Stomach (tissue), 9 donors: ENCODE data around the gene COBL. TPM values are rescaled to one million over a fixed set of nuclear protein-coding genes. Genes with fewer than 3 reads are reported as not detected.
A peak's percentile ranks its signal among the peaks of the same experiment; 100 is the strongest.

ENCODE experiments used
- DNase-seq, 2 donors: peaks; one replicate each; pipeline versions ENCODE4 v3.0.0 to v3.0.0-alpha.2; 2013 to 2019
- H3K27ac ChIP-seq, 5 donors: fragments of 200-600 bp in 4 of 5; sonication (generic) in 4 of 5; one replicate each; pipeline ENCODE4 v1.5.1; 2013 to 2019; ENCODE audit warnings: mild to moderate bottlenecking in 1 of 5, moderate library complexity in 1 of 5
- H3K27me3 ChIP-seq, 3 donors: fragments of 200-600 bp; sonication (generic); one replicate each; pipeline ENCODE4 v1.5.1; 2017 to 2019; ENCODE audit warnings: mixed run types in 1 of 3
- H3K36me3 ChIP-seq, 4 donors: fragments of 200-600 bp; sonication (generic); 1 replicate in 3 of 4; 2 replicates in 1 of 4; pipeline ENCODE4 v1.5.1; 2016 to 2019
- H3K4me1 ChIP-seq, 4 donors: fragments of 200-600 bp; sonication (generic); one replicate each; pipeline ENCODE4 v1.5.1; 2016 to 2019
- H3K4me3 ChIP-seq, 4 donors: fragments of 200-600 bp; sonication (generic) in 3 of 4; one replicate each; pipeline ENCODE4 v1.5.1; 2016 to 2019; ENCODE audit warnings: mild to moderate bottlenecking in 1 of 4
- H3K9me3 ChIP-seq, 4 donors: fragments of 200-600 bp; sonication (generic); one replicate each; pipeline ENCODE4 v1.5.1; 2016 to 2019
- CTCF ChIP-seq, 7 experiments: fragments of 450-650 bp in 4 of 7; fragments of 200-600 bp in 3 of 7; sonication (generic) in 3 of 7; IDR thresholded peaks; one replicate each; pipeline ENCODE4 v1.5.1; 2016 to 2019; ENCODE audit warnings: antibody characterized with exemption in 7 of 7, control low read depth in 2 of 7, mild to moderate bottlenecking in 1 of 7
- EP300 ChIP-seq: sonication (generic); formaldehyde crosslinking; IDR thresholded peaks from one replicate; pipeline ENCODE4 v1.6.1; 2017; ENCODE audit warnings: antibody characterized with exemption
- POLR2A ChIP-seq, 4 donors: fragments of 450-650 bp; IDR thresholded peaks; one replicate each; pipeline ENCODE4 v1.6.1; 2016; ENCODE audit warnings: antibody characterized with exemption in 4 of 4, control low read depth in 2 of 4, mild to moderate bottlenecking in 1 of 4, moderate library complexity in 1 of 4
- POLR2AphosphoS5 ChIP-seq, 3 donors: sonication (generic); formaldehyde crosslinking; IDR thresholded peaks; one replicate each; pipeline ENCODE4 v1.6.1; 2016; ENCODE audit warnings: antibody characterized with exemption in 3 of 3
- WGBS, 5 donors: extraction: QIAGEN DNeasy Blood & Tissue Kit in 3 of 5; methylation state at CpG; one replicate each; pipeline versions ENCODE4 v1.1.5 to v1.1.7; 2013 to 2018; 5-methylcytosine and 5-hydroxymethylcytosine counted together
- intact Hi-C: fragments of 100-400 bp; cut with DNase I; formaldehyde crosslinking; loops from one replicate; pipeline ENCODE4 v1.15.1; 2023; ENCODE audit warnings: low total_unique reads
- polyA plus RNA-seq, 3 donors: library from polyadenylated mRNA; stranded (reverse); fragments of 200-250 nt; gene quantifications; one replicate each; pipeline ENCODE4 v1.2.3, GENCODE V29; 2013
- total RNA-seq, 5 donors: library from RNA; depleted of rRNA; stranded (reverse); fragments of >200 nt; gene quantifications; one replicate each; pipeline versions ENCODE4 v1.1.0 to v1.2.3, GENCODE V29; 2014 to 2016
- donor health status: healthy with polysubstance abuse.
- donor health status: Bipolar disorder and iron deficiency.
- donor health status: healthy.

The COBL gene
- total and polyA plus RNA-seq, 8 donors = 4.9 to 79.9 (median 16.0) TPM

DNA sequence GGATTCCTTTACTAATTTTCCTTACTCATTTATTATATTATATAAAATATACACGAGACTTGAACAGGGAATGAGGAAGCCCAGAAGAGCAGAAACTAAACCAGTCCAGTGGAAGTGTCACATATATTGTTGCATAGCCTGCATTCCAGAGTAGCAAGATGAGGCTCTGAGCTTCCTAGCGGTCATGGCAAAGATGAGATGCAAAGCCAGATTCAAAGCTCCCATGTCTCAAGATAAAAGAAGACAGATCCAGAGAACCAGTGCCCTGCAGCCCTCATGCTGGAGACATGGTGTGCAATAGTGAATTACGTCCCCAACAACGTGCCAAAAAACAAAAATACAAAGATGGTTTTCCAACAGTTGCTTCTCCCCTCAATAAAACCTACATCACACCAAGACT lies 59.7 kb downstream of the COBL start:
- intact Hi-C loops = no loop called here
- no peak overlapping the region for H3K4me3 ChIP-seq
- 80 to 98% (median 94%) methylated on average over 4 of the region's 4 CpGs for WGBS, 5 donors
- no peak for DNase-seq
- H3K27ac ChIP-seq = no peak overlapping the region
- H3K27me3 ChIP-seq = no peaks in the 10 kb centered on the region
- H3K36me3 ChIP-seq = no peaks in the 10 kb centered on the region
- no peaks in the 10 kb centered on the region for H3K9me3 ChIP-seq
- no peak for TF ChIP-seq POLR2A (IDR thresholded peaks at IDR 0.05)
- no peak for TF ChIP-seq POLR2AphosphoS5 (IDR thresholded peaks at IDR 0.05)
- TF ChIP-seq EP300 = no peak
- no peak for TF ChIP-seq CTCF (IDR thresholded peaks at IDR 0.05)
- peaks cover 8 to 22% (median 16%) of the 10 kb centered on the region in 4 donors for H3K4me1 ChIP-seq

DNA sequence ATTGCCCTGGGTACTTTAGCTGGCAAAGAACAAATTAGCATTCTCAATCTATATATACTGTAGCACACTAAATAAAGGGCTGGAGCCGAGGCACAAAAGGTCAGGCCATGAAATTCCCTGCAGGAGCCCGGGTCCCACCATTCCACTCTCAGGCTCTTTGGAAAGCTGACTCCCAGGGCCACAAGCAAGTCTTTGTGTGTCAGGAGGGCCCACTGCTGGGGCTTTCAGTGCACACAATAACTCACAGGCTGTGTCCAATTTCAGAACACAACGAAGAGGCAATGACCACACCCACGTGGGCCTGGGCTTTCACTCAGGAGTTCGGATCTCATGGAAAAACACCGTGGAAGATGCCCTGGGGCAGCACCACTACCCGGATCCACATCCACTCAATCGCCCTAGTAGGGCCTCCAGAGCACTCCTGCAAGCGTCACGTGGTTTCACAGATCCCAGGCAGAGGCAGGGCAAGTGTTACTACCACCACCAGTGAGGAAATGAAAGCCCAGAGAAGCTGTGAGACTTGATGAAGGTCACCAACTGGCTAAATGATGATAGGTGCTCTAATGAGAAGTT lies 60.3 kb downstream of the COBL start:
- WGBS, 5 donors = 55 to 74% (median 64%) methylated on average over 8 to 10 of the region's 10 CpGs

DNA sequence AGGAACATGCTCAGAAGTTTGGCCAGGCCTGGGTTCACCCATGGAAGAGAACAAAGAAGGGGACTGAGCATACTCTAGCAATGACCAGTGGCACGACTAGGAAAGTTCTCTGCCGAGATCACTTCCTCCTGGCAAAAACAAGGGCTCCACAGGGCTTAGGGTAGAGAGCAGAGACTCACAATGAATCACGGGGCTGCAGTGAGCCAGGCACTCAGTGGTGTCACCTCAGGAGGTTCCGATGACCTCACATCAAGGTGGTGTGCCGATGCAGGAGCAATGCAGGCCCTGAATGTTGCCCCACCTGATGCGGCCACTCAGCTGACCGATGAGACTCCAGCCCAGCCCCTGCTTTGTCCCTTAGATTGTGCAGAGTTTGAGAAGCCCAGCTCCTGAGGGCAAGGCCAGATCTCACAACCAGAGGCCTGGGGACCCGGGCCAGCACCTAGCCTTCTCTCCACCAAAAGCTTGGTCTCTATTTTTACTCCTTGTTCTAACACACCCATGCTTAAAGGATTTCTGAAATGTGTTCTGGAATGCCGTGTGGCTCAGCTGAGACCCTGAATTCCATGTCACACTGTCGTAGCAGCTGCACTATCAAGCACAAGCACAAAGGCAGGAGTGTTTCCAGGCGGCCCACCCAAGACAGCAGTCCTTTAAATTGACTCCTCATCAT lies 60.9 kb downstream of the COBL start:
- Histone ChIP-seq H3K27ac (peak overlapping the region in 2 of 5 donors; percentile 13 to 16), H3K36me3 (no peaks in the 10 kb centered on the region), H3K4me3 (no peak overlapping the region), H3K9me3 (no peaks in the 10 kb centered on the region), H3K27me3 (no peaks in the 10 kb centered on the region), H3K4me1 (peaks cover 3 to 21% (median 9%) of the 10 kb centered on the region in 4 donors)
- 64 to 76% (median 70%) methylated on average over 9 to 11 of the region's 11 CpGs for WGBS, 5 donors
- DNase-seq = no peak
- TF ChIP-seq CTCF (IDR thresholded peaks at IDR 0.05) (no peak), EP300 (no peak), POLR2AphosphoS5 (IDR thresholded peaks at IDR 0.05) (no peak), POLR2A (IDR thresholded peaks at IDR 0.05) (no peak)
- intact Hi-C loops = no loop called here

More for the DNA sequence above, 60.3 kb downstream of the COBL start:
- Histone ChIP-seq H3K27ac (peak overlapping the region in 1 of 5 donors; percentile 13), H3K4me3 (no peak overlapping the region), H3K4me1 (peaks cover 3 to 23% (median 12%) of the 10 kb centered on the region in 4 donors), H3K36me3 (no peaks in the 10 kb centered on the region), H3K27me3 (no peaks in the 10 kb centered on the region), H3K9me3 (no peaks in the 10 kb centered on the region)
- no peak for TF ChIP-seq EP300
- intact Hi-C loops = no loop called here
- DNase-seq = no peak

GRCh38 chr7:51255036-51255435 lies 61.6 kb downstream of the COBL start:
- TF ChIP-seq POLR2A (IDR thresholded peaks at IDR 0.05) (no peak), CTCF (IDR thresholded peaks at IDR 0.05) (no peak), EP300 (no peak), POLR2AphosphoS5 (IDR thresholded peaks at IDR 0.05) (no peak)
- no peak for DNase-seq
- H3K27me3 ChIP-seq = no peaks in the 10 kb centered on the region
- no peaks in the 10 kb centered on the region for H3K9me3 ChIP-seq
- no peaks in the 10 kb centered on the region for H3K36me3 ChIP-seq
- H3K4me1 ChIP-seq = peaks cover 3 to 18% (median 8%) of the 10 kb centered on the region in 4 donors
- 70 to 90% (median 82%) methylated on average over 3 of the region's 3 CpGs for WGBS, 5 donors
- no peak overlapping the region for H3K4me3 ChIP-seq
- intact Hi-C loops = no loop called here
- H3K27ac ChIP-seq = peak overlapping the region in 1 of 5 donors; percentile 13

GRCh38 chr7:51253157-51253556 lies 63.5 kb downstream of the COBL start:
- no peak overlapping the region for H3K4me3 ChIP-seq
- TF ChIP-seq POLR2AphosphoS5 (IDR thresholded peaks at IDR 0.05) (no peak), EP300 (no peak), POLR2A (IDR thresholded peaks at IDR 0.05) (no peak), CTCF (IDR thresholded peaks at IDR 0.05) (peak in 1 of 7 experiments; percentile 14)

More at GRCh38 chr7:51253157-51253556, 63.5 kb downstream of the COBL start:
- H3K27me3 ChIP-seq = no peaks in the 10 kb centered on the region
- 80 to 88% (median 83%) methylated on average over 3 of the region's 3 CpGs for whole genome bisulfite sequencing, 5 donors
- no peak for DNase-seq
- intact Hi-C loops = no loop called here
- H3K27ac ChIP-seq = no peak overlapping the region
- no peaks in the 10 kb centered on the region for H3K36me3 ChIP-seq
- peaks cover 3 to 18% (median 8%) of the 10 kb centered on the region in 4 donors for H3K4me1 ChIP-seq
- no peaks in the 10 kb centered on the region for H3K9me3 ChIP-seq
